ENCODE measurements around the gene CENPE. TPM values are rescaled to one million over a fixed set of nuclear protein-coding genes. Genes with fewer than 3 reads are reported as not detected.
"Not testable (repeated sequence)": the region's sequence is repeated elsewhere in the genome, so short reads cannot be mapped to it uniquely, and the experiment has no call there.

CENPE gene
- total RNA-seq = 10 to 100 TPM; 65.0 to 74.6 TPM

- ChIA-PET CTCF (no interaction called here), POLR2A (interaction anchor here (0.7 kb wide), 1 partner anchor 1653 kb away, joined by 4 read pairs; no protein-coding TSS in a partner anchor)
- H3K4me1 Mint-ChIP-seq = peaks cover 22% of the 10 kb centered on the region
- H3K27me3 Mint-ChIP-seq = peaks cover 12% of the 10 kb centered on the region
- peaks cover 34% of the 10 kb centered on the region for H3K36me3 Mint-ChIP-seq (ENCODE audit: low read depth)
- peak; percentile 88 for DNase-seq
- H3K4me3 Mint-ChIP-seq = peak within 1 kb of the TSS; percentile 80
- peak within 1 kb of the TSS; percentile 100 for H3K27ac Mint-ChIP-seq
- no peaks in the 10 kb centered on the region for H3K9me3 Mint-ChIP-seq
Observed at GRCh38 chr4:103198111-103198765, at the start of gene CENPE. Gene CENPE, minus strand, starts transcription at chr4:103198343. Its CDS starts 24 bp downstream, at chr4:103198319.

GRCh38 chr4:103244251-103244650 is 46.1 kb upstream of the CENPE start:
- no peak overlapping the region for H3K4me3 Mint-ChIP-seq
- peaks cover 2% of the 10 kb centered on the region for H3K27me3 Mint-ChIP-seq
- H3K4me1 Mint-ChIP-seq = no peaks in the 10 kb centered on the region
- no peak overlapping the region for H3K27ac Mint-ChIP-seq
- ChIA-PET POLR2A (no interaction called here), CTCF (no interaction called here)
- no peak for DNase-seq
- H3K36me3 Mint-ChIP-seq (ENCODE audit: low read depth) = no peaks in the 10 kb centered on the region
- H3K9me3 Mint-ChIP-seq = no peaks in the 10 kb centered on the region

- H3K27me3 Mint-ChIP-seq = not testable (repeated sequence)
Observed at GRCh38 chr4:103230938-103231337, 32.8 kb upstream of the CENPE start.

GRCh38 chr4:103223556-103223955 is 25.4 kb upstream of the CENPE start:
- H3K27ac Mint-ChIP-seq; POLR2A ChIA-PET; DNase-seq; H3K4me3 Mint-ChIP-seq; H3K4me1 Mint-ChIP-seq; H3K36me3 Mint-ChIP-seq (ENCODE audit: low read depth); H3K9me3 Mint-ChIP-seq; CTCF ChIA-PET: not testable (repeated sequence)
- peaks cover 38% of the 10 kb centered on the region for H3K27me3 Mint-ChIP-seq

More at GRCh38 chr4:103230938-103231337, 32.8 kb upstream of the CENPE start:
- H3K4me1 Mint-ChIP-seq; CTCF ChIA-PET; H3K27ac Mint-ChIP-seq; POLR2A ChIA-PET; H3K4me3 Mint-ChIP-seq; DNase-seq; H3K9me3 Mint-ChIP-seq; H3K36me3 Mint-ChIP-seq (ENCODE audit: low read depth): not testable (repeated sequence)

- CTCF ChIA-PET = no interaction called here
- POLR2A ChIA-PET = interaction anchor here (0.6 kb wide), 1 partner anchor 316 kb away, joined by 3 read pairs; no protein-coding TSS in a partner anchor
- H3K27me3 Mint-ChIP-seq = peaks cover 27% of the 10 kb centered on the region
Observed at GRCh38 chr4:103207673-103208072, 9.5 kb upstream of the CENPE start.

GRCh38 chr4:103204111-103204510 is 6.0 kb upstream of the CENPE start:
- Mint-ChIP-seq H3K27ac (no peak overlapping the region), H3K4me1 (no peaks in the 10 kb centered on the region), H3K9me3 (no peaks in the 10 kb centered on the region), H3K36me3 (ENCODE audit: low read depth) (no peaks in the 10 kb centered on the region), H3K4me3 (no peak overlapping the region), H3K27me3 (peaks cover 28% of the 10 kb centered on the region)
- POLR2A ChIA-PET = no interaction called here
- DNase-seq = no peak
- CTCF ChIA-PET = no interaction called here

More at GRCh38 chr4:103207673-103208072, 9.5 kb upstream of the CENPE start:
- no peaks in the 10 kb centered on the region for H3K36me3 Mint-ChIP-seq (ENCODE audit: low read depth)
- H3K4me3 Mint-ChIP-seq = no peak overlapping the region
- no peak overlapping the region for H3K27ac Mint-ChIP-seq
- DNase-seq = no peak
- H3K9me3 Mint-ChIP-seq = no peaks in the 10 kb centered on the region
- H3K4me1 Mint-ChIP-seq = peaks cover 9% of the 10 kb centered on the region

GRCh38 chr4:103201724-103202123 is 3.6 kb upstream of the CENPE start:
- Mint-ChIP-seq H3K4me3 (no peak overlapping the region), H3K4me1 (peaks cover 9% of the 10 kb centered on the region), H3K9me3 (no peaks in the 10 kb centered on the region), H3K27me3 (peaks cover 27% of the 10 kb centered on the region), H3K36me3 (ENCODE audit: low read depth) (peaks cover 9% of the 10 kb centered on the region), H3K27ac (no peak overlapping the region)
- ChIA-PET POLR2A (no interaction called here), CTCF (no interaction called here)
- DNase-seq = no peak

- CTCF ChIA-PET = no interaction called here
- H3K27ac Mint-ChIP-seq = no peak overlapping the region
Observed at GRCh38 chr4:103201253-103201652, 3.1 kb upstream of the CENPE start.

GRCh38 chr4:103199009-103199408 is 866 bp upstream of the CENPE start:
- ChIA-PET CTCF (interaction anchor here (1.1 to 1.3 kb wide), 2 partner anchors 11 to 14 kb away, joined by 3 to 4 read pairs; no protein-coding TSS in a partner anchor), POLR2A (interaction anchor here (0.7 kb wide), 1 partner anchor 1653 kb away, joined by 4 read pairs; no protein-coding TSS in a partner anchor)
- DNase-seq = no peak
- H3K27me3 Mint-ChIP-seq = peaks cover 14% of the 10 kb centered on the region
- no peaks in the 10 kb centered on the region for H3K9me3 Mint-ChIP-seq
- H3K4me1 Mint-ChIP-seq = peaks cover 22% of the 10 kb centered on the region
- peak overlapping the region; percentile 100 for H3K27ac Mint-ChIP-seq
- H3K4me3 Mint-ChIP-seq = peak overlapping the region; percentile 80
- peaks cover 29% of the 10 kb centered on the region for H3K36me3 Mint-ChIP-seq (ENCODE audit: low read depth)

More at GRCh38 chr4:103201253-103201652, 3.1 kb upstream of the CENPE start:
- H3K4me1 Mint-ChIP-seq = peaks cover 12% of the 10 kb centered on the region
- no peaks in the 10 kb centered on the region for H3K9me3 Mint-ChIP-seq
- no peak for DNase-seq
- peaks cover 27% of the 10 kb centered on the region for H3K27me3 Mint-ChIP-seq
- H3K4me3 Mint-ChIP-seq = no peak overlapping the region
- H3K36me3 Mint-ChIP-seq (ENCODE audit: low read depth) = peaks cover 11% of the 10 kb centered on the region
- POLR2A ChIA-PET = no interaction called here

- peaks cover 37% of the 10 kb centered on the region for H3K36me3 Mint-ChIP-seq (ENCODE audit: low read depth)
- H3K27me3 Mint-ChIP-seq = peaks cover 9% of the 10 kb centered on the region
- CTCF ChIA-PET = interaction anchor here (1.2 kb wide), 1 partner anchor 98 kb away, joined by 4 read pairs; the partner anchor contains the start of gene BDH2
- DNase-seq = no peak
- peak overlapping the region; percentile 80 for H3K4me3 Mint-ChIP-seq
- no peaks in the 10 kb centered on the region for H3K9me3 Mint-ChIP-seq
- peak overlapping the region; percentile 100 for H3K27ac Mint-ChIP-seq
- H3K4me1 Mint-ChIP-seq = peaks cover 24% of the 10 kb centered on the region
- POLR2A ChIA-PET = no interaction called here
Observed at GRCh38 chr4:103197765-103198110, 405 bp downstream of the CENPE start.

- ChIA-PET POLR2A (no interaction called here), CTCF (no interaction called here)
- no peaks in the 10 kb centered on the region for H3K27me3 Mint-ChIP-seq
- no peak overlapping the region for H3K27ac Mint-ChIP-seq
- peaks cover 2% of the 10 kb centered on the region for H3K9me3 Mint-ChIP-seq
- H3K4me3 Mint-ChIP-seq = no peak overlapping the region
- H3K36me3 Mint-ChIP-seq (ENCODE audit: low read depth) = peaks cover 78% of the 10 kb centered on the region
- DNase-seq = no peak
- peaks cover 30% of the 10 kb centered on the region for H3K4me1 Mint-ChIP-seq
Observed at GRCh38 chr4:103193457-103193856, 4.7 kb downstream of the CENPE start.

GRCh38 chr4:103171006-103171405 is 27.1 kb downstream of the CENPE start:
- no peak overlapping the region for H3K4me3 Mint-ChIP-seq

GRCh38 chr4:103169750-103170149 is 28.4 kb downstream of the CENPE start:
- DNase-seq, POLR2A ChIA-PET, H3K27ac Mint-ChIP-seq, CTCF ChIA-PET, H3K4me3 Mint-ChIP-seq, H3K27me3 Mint-ChIP-seq: not testable (repeated sequence)
- H3K4me1 Mint-ChIP-seq = peaks cover 12% of the 10 kb centered on the region
- H3K9me3 Mint-ChIP-seq = peaks cover 13% of the 10 kb centered on the region
- H3K36me3 Mint-ChIP-seq (ENCODE audit: low read depth) = peaks cover 78% of the 10 kb centered on the region

More at GRCh38 chr4:103171006-103171405, 27.1 kb downstream of the CENPE start:
- H3K27me3 Mint-ChIP-seq = no peaks in the 10 kb centered on the region
- H3K36me3 Mint-ChIP-seq (ENCODE audit: low read depth) = peaks cover 77% of the 10 kb centered on the region
- peaks cover 12% of the 10 kb centered on the region for H3K4me1 Mint-ChIP-seq
- CTCF ChIA-PET = no interaction called here
- no peak overlapping the region for H3K27ac Mint-ChIP-seq
- POLR2A ChIA-PET = no interaction called here
- DNase-seq = no peak
- peaks cover 13% of the 10 kb centered on the region for H3K9me3 Mint-ChIP-seq

- peaks cover 13% of the 10 kb centered on the region for H3K9me3 Mint-ChIP-seq
- ChIA-PET CTCF (interaction anchor here (0.8 to 1.3 kb wide), 2 partner anchors 14 kb away, joined by 3 to 5 read pairs; no protein-coding TSS in a partner anchor), POLR2A (no interaction called here)
- peaks cover 12% of the 10 kb centered on the region for H3K4me1 Mint-ChIP-seq
- peak overlapping the region; percentile 27 for H3K27ac Mint-ChIP-seq
- H3K36me3 Mint-ChIP-seq (ENCODE audit: low read depth) = peaks cover 73% of the 10 kb centered on the region
- H3K27me3 Mint-ChIP-seq = no peaks in the 10 kb centered on the region
- no peak for DNase-seq
- H3K4me3 Mint-ChIP-seq = no peak overlapping the region
Observed at GRCh38 chr4:103168993-103169392, 29.1 kb downstream of the CENPE start.

All from activated CD4-positive, alpha-beta T cell treated with anti-CD3 and anti-CD28 coated beads, Interleukin-2, amount 10 ng/mL, durations not matched to agents 7 days and 5 days (primary cell).